KOPT-K1 (cell line): ENCODE measurements around the gene ZNF224.

Experiments
- H3K27ac ChIP-seq: fragments of 200-600 bp; sonication (generic); 2 replicates; pipeline ENCODE4 v1.5.1; 2016; ENCODE audit warnings: antibody characterized with exemption, mild to moderate bottlenecking, low read depth, low read length; ENCODE audit not compliant: poor library complexity, severe bottlenecking
- H3K36me3 ChIP-seq: fragments of 200-600 bp; sonication (generic); 2 replicates; pipeline ENCODE4 v1.5.1; 2017; ENCODE audit warnings: antibody characterized with exemption, mild to moderate bottlenecking, low read length, moderate library complexity; ENCODE audit not compliant: insufficient read depth
- H3K9me3 ChIP-seq: fragments of 200-600 bp; sonication (generic); 2 replicates; pipeline ENCODE4 v1.5.1; 2017; ENCODE audit warnings: antibody characterized with exemption, low read length, mild to moderate bottlenecking; ENCODE audit not compliant: insufficient read depth, poor library complexity, severe bottlenecking

ZNF224 gene

GRCh38 chr19:44093931-44094765 lies at the start of gene ZNF224:
ZNF224 (plus strand) TSS chr19:44094361; CDS start chr19:44097874, 3,513 bp downstream.
- H3K27ac ChIP-seq = peak within 1 kb of the TSS; percentile 69
- no peaks in the 10 kb centered on the region for H3K9me3 ChIP-seq
- peaks cover 27% of the 10 kb centered on the region for H3K36me3 ChIP-seq

- Histone ChIP-seq H3K9me3 (peaks cover 29% of the 10 kb centered on the region), H3K36me3 (no peaks in the 10 kb centered on the region), H3K27ac (no peak overlapping the region)
These were observed 43.2 kb upstream of the ZNF224 start for GRCh38 chr19:44050740-44051649.

- Histone ChIP-seq H3K9me3 (peaks cover 30% of the 10 kb centered on the region), H3K36me3 (no peaks in the 10 kb centered on the region), H3K27ac (no peak within 1 kb of the TSS)
These were observed 42.3 kb upstream of the ZNF224 start, which contains the start of gene ZNF223 for GRCh38 chr19:44051650-44052402. ZNF223 (plus strand) TSS chr19:44052036; CDS start chr19:44055177, 3,141 bp downstream.

- Histone ChIP-seq H3K9me3 (peaks cover 34% of the 10 kb centered on the region), H3K27ac (no peak overlapping the region), H3K36me3 (no peaks in the 10 kb centered on the region)
These were observed 38.3 kb upstream of the ZNF224 start for GRCh38 chr19:44055870-44056269.

- peaks cover 22% of the 10 kb centered on the region for H3K9me3 ChIP-seq
- no peaks in the 10 kb centered on the region for H3K36me3 ChIP-seq
- H3K27ac ChIP-seq = no peak overlapping the region
These were observed 34.9 kb upstream of the ZNF224 start for GRCh38 chr19:44059229-44059628.

- Histone ChIP-seq H3K36me3 (no peaks in the 10 kb centered on the region), H3K9me3 (peaks cover 23% of the 10 kb centered on the region), H3K27ac (no peak overlapping the region)
These were observed 33.1 kb upstream of the ZNF224 start for GRCh38 chr19:44061038-44061437.

GRCh38 chr19:44066305-44066704 lies 27.9 kb upstream of the ZNF224 start:
- Histone ChIP-seq H3K27ac (no peak overlapping the region), H3K9me3 (peaks cover 48% of the 10 kb centered on the region), H3K36me3 (no peaks in the 10 kb centered on the region)

- peaks cover 43% of the 10 kb centered on the region for H3K9me3 ChIP-seq
- no peak overlapping the region for H3K27ac ChIP-seq
These were observed 24.7 kb upstream of the ZNF224 start for GRCh38 chr19:44069415-44069814.

GRCh38 chr19:44071824-44072542 lies 22.2 kb upstream of the ZNF224 start, which contains the start of gene ZNF284:
ZNF284 (plus strand) TSS chr19:44072159; CDS start chr19:44076390, 4,231 bp downstream.
- peaks cover 20% of the 10 kb centered on the region for H3K9me3 ChIP-seq
- peak within 1 kb of the TSS; percentile 44 for H3K27ac ChIP-seq
- no peaks in the 10 kb centered on the region for H3K36me3 ChIP-seq

More at GRCh38 chr19:44069415-44069814, 24.7 kb upstream of the ZNF224 start:
- H3K36me3 ChIP-seq = no peaks in the 10 kb centered on the region

GRCh38 chr19:44072543-44073401 lies 21.4 kb upstream of the ZNF224 start:
- Histone ChIP-seq H3K9me3 (peaks cover 12% of the 10 kb centered on the region), H3K27ac (peak overlapping the region; percentile 44), H3K36me3 (no peaks in the 10 kb centered on the region; the same call in 1 of the 2 replicates)

- Histone ChIP-seq H3K9me3 (no peaks in the 10 kb centered on the region), H3K36me3 (peaks cover 6% of the 10 kb centered on the region; the same call in 1 of the 2 replicates)
These were observed 17.8 kb upstream of the ZNF224 start for GRCh38 chr19:44076325-44076724.

GRCh38 chr19:44092108-44092507 lies 2.1 kb upstream of the ZNF224 start:
- no peak overlapping the region for H3K27ac ChIP-seq
- H3K9me3 ChIP-seq = no peaks in the 10 kb centered on the region
- peaks cover 6% of the 10 kb centered on the region; the same call in 1 of the 2 replicates for H3K36me3 ChIP-seq

More at GRCh38 chr19:44076325-44076724, 17.8 kb upstream of the ZNF224 start:
- no peak overlapping the region for H3K27ac ChIP-seq

- H3K9me3 ChIP-seq = peaks cover 51% of the 10 kb centered on the region
- peaks cover 57% of the 10 kb centered on the region for H3K36me3 ChIP-seq
- no peak overlapping the region for H3K27ac ChIP-seq
These were observed 13.6 kb downstream of the ZNF224 start for GRCh38 chr19:44107751-44108150.
